IMR-90 (cell line): ENCODE measurements around the gene ABCB10.

ENCODE experiments used
- CEBPB ChIP-seq: IDR thresholded peaks from 2 replicates; pipeline ENCODE4 v1.6.1; 2012; ENCODE audit warnings: low read depth, low read length, improper control_type of control experiment
- CHD1 ChIP-seq: IDR thresholded peaks from 2 replicates; pipeline ENCODE4 v1.6.1; 2012; ENCODE audit warnings: low read depth, low read length, improper control_type of control experiment
- MAFK ChIP-seq: IDR thresholded peaks from 2 replicates; pipeline ENCODE4 v1.6.1; 2012; ENCODE audit warnings: low read depth, low read length, improper control_type of control experiment
- MXI1 ChIP-seq: IDR thresholded peaks from 2 replicates; pipeline ENCODE4 v1.6.1; 2012; ENCODE audit warnings: low read depth, mild to moderate bottlenecking, low read length, moderate library complexity, borderline replicate concordance
- NFE2L2 ChIP-seq: fragments of 150-350 bp; IDR thresholded peaks from 2 replicates; pipeline ENCODE4 v1.6.1; 2016; ENCODE audit warnings: low read depth, mild to moderate bottlenecking, low read length
- POLR2A ChIP-seq: IDR thresholded peaks from 2 replicates; pipeline ENCODE4 v1.6.1; 2012; ENCODE audit warnings: mild to moderate bottlenecking, low read depth, low read length
- RAD21 ChIP-seq: IDR thresholded peaks from 2 replicates; pipeline ENCODE4 v1.6.1; 2012; ENCODE audit warnings: low read length, improper control_type of control experiment
- RCOR1 ChIP-seq: IDR thresholded peaks from 2 replicates; pipeline ENCODE4 v1.6.1; 2012; ENCODE audit warnings: mild to moderate bottlenecking, low read length, improper control_type of control experiment; ENCODE audit not compliant: insufficient replicate concordance
- RFX5 ChIP-seq: IDR thresholded peaks from 2 replicates; pipeline ENCODE4 v1.8.0; 2012; ENCODE audit warnings: low read depth, mild to moderate bottlenecking, low read length, moderate library complexity
- SMC3 ChIP-seq: fragments of 150-350 bp; IDR thresholded peaks from 2 replicates; pipeline ENCODE4 v1.6.1; 2016; ENCODE audit warnings: low read depth, mild to moderate bottlenecking, antibody characterized with exemption, low read length, moderate library complexity
- TF ChIP-seq, protein P1 (sequence below): conservative IDR thresholded peaks from 2 replicates; pipeline ENCODE4 v1.5.1; 2012; ENCODE audit warnings: mild to moderate bottlenecking, low read depth, low read length, improper control_type of control experiment

- TF ChIP-seq, protein P1, sequence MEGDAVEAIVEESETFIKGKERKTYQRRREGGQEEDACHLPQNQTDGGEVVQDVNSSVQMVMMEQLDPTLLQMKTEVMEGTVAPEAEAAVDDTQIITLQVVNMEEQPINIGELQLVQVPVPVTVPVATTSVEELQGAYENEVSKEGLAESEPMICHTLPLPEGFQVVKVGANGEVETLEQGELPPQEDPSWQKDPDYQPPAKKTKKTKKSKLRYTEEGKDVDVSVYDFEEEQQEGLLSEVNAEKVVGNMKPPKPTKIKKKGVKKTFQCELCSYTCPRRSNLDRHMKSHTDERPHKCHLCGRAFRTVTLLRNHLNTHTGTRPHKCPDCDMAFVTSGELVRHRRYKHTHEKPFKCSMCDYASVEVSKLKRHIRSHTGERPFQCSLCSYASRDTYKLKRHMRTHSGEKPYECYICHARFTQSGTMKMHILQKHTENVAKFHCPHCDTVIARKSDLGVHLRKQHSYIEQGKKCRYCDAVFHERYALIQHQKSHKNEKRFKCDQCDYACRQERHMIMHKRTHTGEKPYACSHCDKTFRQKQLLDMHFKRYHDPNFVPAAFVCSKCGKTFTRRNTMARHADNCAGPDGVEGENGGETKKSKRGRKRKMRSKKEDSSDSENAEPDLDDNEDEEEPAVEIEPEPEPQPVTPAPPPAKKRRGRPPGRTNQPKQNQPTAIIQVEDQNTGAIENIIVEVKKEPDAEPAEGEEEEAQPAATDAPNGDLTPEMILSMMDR: 0 out of 2 replicates have a peak, but pooled peaks have one; percentile 22
- TF ChIP-seq CEBPB: no peak
- no peak for TF ChIP-seq POLR2A
- TF ChIP-seq MXI1: 0 out of 2 replicates have a peak, but pooled peaks have one; percentile 12
- TF ChIP-seq RFX5: no peak
- no peak for TF ChIP-seq NFE2L2
- TF ChIP-seq SMC3: no peak
- no peak for TF ChIP-seq RCOR1
- no peak for TF ChIP-seq CHD1
- no peak for TF ChIP-seq MAFK
- TF ChIP-seq RAD21: no peak
These were observed 543 bp downstream of the ABCB10 start for GRCh38 chr1:229557913-229558414.
